GM18867 (cell line): Measurements from ENCODE around the gene MAP4.
"Not testable (repeated sequence)": the region's sequence is repeated elsewhere in the genome, so short reads cannot be mapped to it uniquely, and the experiment has no call there.

Experiments used
- ATAC-seq: cut with Tn5 transposase; IDR thresholded peaks from one replicate; pipeline ENCODE4 v1.9.1; 2021; ENCODE audit warnings: mild to moderate bottlenecking, moderate library complexity; ENCODE audit not compliant: unreplicated experiment

MAP4 gene

GRCh38 chr3:48018841-48019240, 2.6 kb upstream of the MAP4 start:
- ATAC-seq: no peak

- no peak for ATAC-seq
Observed at GRCh38 chr3:48015431-48016180, 610 bp downstream of the MAP4 start.

GRCh38 chr3:48014358-48014757, 1.9 kb downstream of the MAP4 start:
- no peak for ATAC-seq

- no peak for ATAC-seq
Observed at GRCh38 chr3:48013288-48013980, 2.8 kb downstream of the MAP4 start.

- no peak for ATAC-seq
Observed at GRCh38 chr3:48012659-48013058, 3.6 kb downstream of the MAP4 start.

- not testable (repeated sequence) for ATAC-seq
Observed at GRCh38 chr3:48008066-48008465, 8.2 kb downstream of the MAP4 start.

GRCh38 chr3:48007361-48007760, 8.9 kb downstream of the MAP4 start:
- not testable (repeated sequence) for ATAC-seq

GRCh38 chr3:48006794-48007193, 9.4 kb downstream of the MAP4 start:
- ATAC-seq: not testable (repeated sequence)

GRCh38 chr3:48004694-48005093, 11.5 kb downstream of the MAP4 start:
- ATAC-seq: no peak

- ATAC-seq: no peak
Observed at GRCh38 chr3:48002787-48003186, 13.4 kb downstream of the MAP4 start.

GRCh38 chr3:48001991-48002390, 14.2 kb downstream of the MAP4 start:
- ATAC-seq: no peak

- ATAC-seq: no peak
Observed at GRCh38 chr3:48000212-48000611, 16.0 kb downstream of the MAP4 start.

GRCh38 chr3:47996440-47996839, 19.8 kb downstream of the MAP4 start:
- ATAC-seq: no peak

GRCh38 chr3:47994180-47994579, 22.0 kb downstream of the MAP4 start:
- no peak for ATAC-seq

- no peak for ATAC-seq
Observed at GRCh38 chr3:47991341-47991740, 24.9 kb downstream of the MAP4 start.

GRCh38 chr3:47989981-47990440, 26.2 kb downstream of the MAP4 start:
- no peak for ATAC-seq

GRCh38 chr3:47985381-47985780, 30.8 kb downstream of the MAP4 start:
- ATAC-seq: no peak

GRCh38 chr3:47984075-47984728, 32.0 kb downstream of the MAP4 start:
- no peak for ATAC-seq

- no peak for ATAC-seq
Observed at GRCh38 chr3:47980795-47981194, 35.4 kb downstream of the MAP4 start.

GRCh38 chr3:47979070-47979469, 37.1 kb downstream of the MAP4 start:
- no peak for ATAC-seq

GRCh38 chr3:47978386-47978785, 37.8 kb downstream of the MAP4 start:
- ATAC-seq: no peak
